Choroid plexus epithelial cell (primary cell): ENCODE measurements around the gene ERI3.

Experiments
- DNase-seq: peaks from one replicate; pipeline ENCODE4 v3.0.0-alpha.2; 2010; ENCODE audit warnings: low read depth
- H3K4me3 ChIP-seq: 2 replicates; pipeline ENCODE4 v1.5.1; 2011; ENCODE audit warnings: low read depth, mild to moderate bottlenecking, control low read depth, low read length, moderate library complexity
- CTCF ChIP-seq: conservative IDR thresholded peaks from 2 replicates; pipeline ENCODE4 v1.5.1; 2011; ENCODE audit warnings: low read depth, mild to moderate bottlenecking, control low read depth, inconsistent platforms, low read length, moderate library complexity

The ERI3 gene

GRCh38 chr1:44351289-44351688 is 3.8 kb downstream of the ERI3 start:
- no peak for TF ChIP-seq CTCF
- no peak for DNase-seq
- no peak overlapping the region for H3K4me3 ChIP-seq

GRCh38 chr1:44348061-44348485 is 7.0 kb downstream of the ERI3 start:
- DNase-seq: no peak
- no peak for TF ChIP-seq CTCF
- no peak overlapping the region for H3K4me3 ChIP-seq

GRCh38 chr1:44347280-44347679 is 7.8 kb downstream of the ERI3 start:
- H3K4me3 ChIP-seq: no peak overlapping the region

GRCh38 chr1:44346878-44347277 is 8.2 kb downstream of the ERI3 start:
- no peak for DNase-seq
- no peak for TF ChIP-seq CTCF
- no peak overlapping the region for H3K4me3 ChIP-seq

More at GRCh38 chr1:44347280-44347679, 7.8 kb downstream of the ERI3 start:
- no peak for TF ChIP-seq CTCF
- DNase-seq: no peak

GRCh38 chr1:44346184-44346583 is 8.9 kb downstream of the ERI3 start:
- DNase-seq: no peak
- TF ChIP-seq CTCF: no peak
- H3K4me3 ChIP-seq: no peak overlapping the region

- TF ChIP-seq CTCF: no peak
- H3K4me3 ChIP-seq: no peak overlapping the region
- DNase-seq: no peak
Measured at GRCh38 chr1:44345187-44345775, 9.8 kb downstream of the ERI3 start.

GRCh38 chr1:44339731-44340130 is 15.3 kb downstream of the ERI3 start:
- H3K4me3 ChIP-seq: no peak overlapping the region
- DNase-seq: no peak
- no peak for TF ChIP-seq CTCF
